SKM-1 (cell line): ENCODE results near the gene TTN.

Experiments used
- DNase-seq: peaks from one replicate; lab custom pipeline; 2025; ENCODE audit not compliant: unreplicated experiment; lab: John Stamatoyannopoulos, UW

TTN gene

GRCh38 chr2:178807227-178808008, at the start of gene TTN:
TSS of gene TTN (minus strand) at chr2:178807423. CDS start at chr2:178804642, 2,781 bp downstream.
- no peak for DNase-seq

GRCh38 chr2:178855151-178855550, 47.9 kb upstream of the TTN start:
- no peak for DNase-seq

GRCh38 chr2:178848335-178848734, 41.1 kb upstream of the TTN start:
- DNase-seq = no peak

- no peak for DNase-seq
Observed at GRCh38 chr2:178846458-178846802, 39.2 kb upstream of the TTN start.

GRCh38 chr2:178845566-178846457, 38.6 kb upstream of the TTN start:
- DNase-seq = no peak

GRCh38 chr2:178844701-178845100, 37.5 kb upstream of the TTN start:
- no peak for DNase-seq

GRCh38 chr2:178844269-178844668, 37.0 kb upstream of the TTN start:
- no peak for DNase-seq

- no peak for DNase-seq
Observed at GRCh38 chr2:178843697-178844096, 36.5 kb upstream of the TTN start.

- no peak for DNase-seq
Observed at GRCh38 chr2:178836807-178837206, 29.6 kb upstream of the TTN start.

GRCh38 chr2:178834086-178834485, 26.9 kb upstream of the TTN start:
- DNase-seq = no peak

GRCh38 chr2:178833382-178833781, 26.2 kb upstream of the TTN start:
- DNase-seq = no peak

- DNase-seq = no peak
Observed at GRCh38 chr2:178830451-178830850, 23.2 kb upstream of the TTN start.

GRCh38 chr2:178829981-178830380, 22.8 kb upstream of the TTN start:
- no peak for DNase-seq

- DNase-seq = no peak
Observed at GRCh38 chr2:178829299-178829960, 22.2 kb upstream of the TTN start.

- DNase-seq = no peak
Observed at GRCh38 chr2:178828486-178828881, 21.3 kb upstream of the TTN start.

- no peak for DNase-seq
Observed at GRCh38 chr2:178827739-178828485, 20.7 kb upstream of the TTN start.

- no peak for DNase-seq
Observed at GRCh38 chr2:178827111-178827510, 19.9 kb upstream of the TTN start.

GRCh38 chr2:178825183-178825582, 18.0 kb upstream of the TTN start:
- no peak for DNase-seq

- no peak for DNase-seq
Observed at GRCh38 chr2:178824181-178824580, 17.0 kb upstream of the TTN start.

- DNase-seq = no peak
Observed at GRCh38 chr2:178819992-178820391, 12.8 kb upstream of the TTN start.
